T follicular helper cell (primary cell): ENCODE measurements around the gene PRKG1.
"Not testable (repeated sequence)": the region's sequence is repeated elsewhere in the genome, so short reads cannot be mapped to it uniquely, and the experiment has no call there.

Experiments
- DNase-seq: peaks from one replicate; pipeline ENCODE4 v3.0.0-alpha.2; 2020; ENCODE audit warnings: low read depth

PRKG1 gene

GRCh38 chr10:52215745-52216361 is 1141.6 kb downstream of the PRKG1 start:
- DNase-seq, result peak; percentile 7

- DNase-seq, result no peak
Observed at GRCh38 chr10:52216852-52217251, 1142.6 kb downstream of the PRKG1 start.

- DNase-seq, result no peak
Observed at GRCh38 chr10:52217531-52217930, 1143.2 kb downstream of the PRKG1 start.

GRCh38 chr10:52220947-52221346 is 1146.7 kb downstream of the PRKG1 start:
- no peak for DNase-seq

GRCh38 chr10:52221923-52222322 is 1147.6 kb downstream of the PRKG1 start:
- no peak for DNase-seq

- DNase-seq, result no peak
Observed at GRCh38 chr10:52226197-52226847, 1152.0 kb downstream of the PRKG1 start.

GRCh38 chr10:52228556-52228955 is 1154.3 kb downstream of the PRKG1 start:
- no peak for DNase-seq

- no peak for DNase-seq
Observed at GRCh38 chr10:52229291-52229931, 1155.1 kb downstream of the PRKG1 start.

- no peak for DNase-seq
Observed at GRCh38 chr10:52232561-52233350, 1158.5 kb downstream of the PRKG1 start.

GRCh38 chr10:52233351-52233991 is 1159.2 kb downstream of the PRKG1 start:
- DNase-seq, result not testable (repeated sequence)

- DNase-seq, result no peak
Observed at GRCh38 chr10:52239771-52240170, 1165.5 kb downstream of the PRKG1 start.

- DNase-seq, result no peak
Observed at GRCh38 chr10:52245547-52245946, 1171.3 kb downstream of the PRKG1 start.

GRCh38 chr10:52247929-52248328 is 1173.6 kb downstream of the PRKG1 start:
- DNase-seq, result not testable (repeated sequence)

- DNase-seq, result no peak
Observed at GRCh38 chr10:52248697-52249306, 1174.5 kb downstream of the PRKG1 start.

- no peak for DNase-seq
Observed at GRCh38 chr10:52249850-52250395, 1175.6 kb downstream of the PRKG1 start.

GRCh38 chr10:52250510-52250909 is 1176.2 kb downstream of the PRKG1 start:
- DNase-seq, result no peak

- no peak for DNase-seq
Observed at GRCh38 chr10:52252307-52252706, 1178.0 kb downstream of the PRKG1 start.

- DNase-seq, result no peak
Observed at GRCh38 chr10:52256832-52257691, 1182.8 kb downstream of the PRKG1 start.

GRCh38 chr10:52257692-52258075 is 1183.4 kb downstream of the PRKG1 start:
- no peak for DNase-seq

GRCh38 chr10:52258799-52259425 is 1184.6 kb downstream of the PRKG1 start:
- DNase-seq, result no peak
